ENCODE data around the gene PBX2.
A peak's percentile ranks its signal among the peaks of the same experiment; 100 is the strongest.

- TF ChIP-seq CTCF (IDR thresholded peaks at IDR 0.05; ENCODE audit: borderline replicate concordance, extremely low read depth, low read length, poor library complexity, severe bottlenecking): peak; percentile 75
- no peak for TF ChIP-seq EZH2 (IDR thresholded peaks at IDR 0.05; ENCODE audit: borderline replicate concordance, low read depth, low read length, severe bottlenecking)
Measured at GRCh38 chr6:32154514-32155161, 35.4 kb downstream of the PBX2 start.

Measured in DND-41 (cell line).